ENCODE results near the gene IRF3.
"Not testable (repeated sequence)": the region's sequence is repeated elsewhere in the genome, so short reads cannot be mapped to it uniquely, and the experiment has no call there.

Gene IRF3

DNA sequence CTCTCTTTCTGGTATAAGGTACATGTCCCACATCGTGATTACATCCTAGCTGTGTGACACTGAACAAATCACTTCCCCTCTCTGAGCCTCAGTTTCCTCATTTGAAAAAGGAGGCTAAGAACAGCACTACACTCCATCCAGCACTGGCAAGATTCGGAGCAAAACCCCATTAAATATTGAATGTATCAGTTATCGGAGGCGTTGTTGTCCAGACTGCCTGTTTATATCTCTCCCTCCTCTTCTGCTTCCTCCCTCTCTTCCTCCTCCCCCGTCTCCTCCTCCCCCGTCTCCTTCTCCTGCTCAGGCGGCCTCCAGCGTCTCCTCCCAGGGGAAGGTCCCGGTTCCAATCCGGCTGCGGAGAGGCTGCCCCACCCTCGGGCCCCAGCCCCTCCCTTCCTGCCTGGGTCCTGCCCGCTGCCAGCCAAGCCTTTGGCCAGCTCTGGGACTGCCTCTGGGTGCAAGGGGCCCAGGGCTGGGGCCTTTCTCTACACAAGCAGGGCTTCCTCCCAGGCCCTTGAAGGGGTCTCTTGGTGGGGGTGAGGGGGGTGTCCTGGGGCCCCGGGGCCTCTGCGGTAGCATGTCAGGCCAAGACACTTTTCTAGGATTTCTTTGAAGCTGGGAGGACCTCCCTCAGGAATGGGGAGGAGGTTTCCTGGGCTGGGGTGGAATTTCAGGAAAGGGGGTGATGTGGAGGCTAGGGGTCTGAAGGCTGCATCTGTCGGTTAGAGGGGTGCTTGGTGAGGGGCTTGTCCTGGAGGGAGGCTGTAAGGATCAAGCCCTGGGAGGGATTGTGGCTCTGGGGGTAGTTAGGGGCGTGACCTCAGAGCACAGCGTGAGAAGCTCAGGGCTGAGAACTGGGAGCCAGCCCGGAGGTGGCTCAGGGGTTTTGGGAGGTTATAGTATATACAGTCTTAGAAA is 27.6 kb downstream of the IRF3 start:
- Histone ChIP-seq H3K27ac (ENCODE audit: low read depth, low read length) (peak overlapping the region; percentile 41), H3K9ac (ENCODE audit: low read depth in 1 of 2, low read length in 2 of 2) (peak overlapping the region; percentile 30 to 58)

DNA sequence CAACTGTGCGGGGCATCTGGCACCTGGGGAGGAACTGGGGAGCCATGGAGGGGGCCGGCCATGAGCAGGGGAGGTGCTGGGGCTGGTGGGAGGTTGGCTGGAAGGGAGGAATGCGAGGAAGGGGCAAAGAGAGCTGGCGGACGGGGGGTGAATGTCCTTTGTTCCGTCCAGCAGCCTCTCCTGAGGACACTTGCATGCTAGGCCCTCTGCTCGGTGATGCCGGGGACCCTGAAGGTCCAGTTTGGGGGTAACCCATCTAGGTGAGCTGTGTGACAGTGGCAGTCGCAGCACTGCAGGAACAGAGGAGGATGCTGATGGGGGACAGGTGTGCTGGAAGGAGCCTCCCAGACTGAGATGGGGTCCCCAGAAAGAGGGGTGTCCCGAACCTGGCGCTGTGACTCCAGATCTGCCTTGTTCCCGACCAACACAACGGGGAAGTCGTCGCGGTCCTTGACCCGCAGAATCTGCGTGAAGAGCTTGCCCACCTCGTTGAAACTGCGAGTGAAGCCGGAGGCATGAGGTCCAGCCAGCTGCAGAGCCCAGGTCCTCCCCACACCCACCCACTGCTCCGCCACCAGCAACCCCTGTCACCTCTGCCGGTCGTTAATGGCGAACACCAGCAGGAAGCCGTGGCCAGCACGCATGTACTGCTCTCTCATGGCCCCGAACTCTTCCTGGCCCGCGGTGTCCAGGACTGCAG is 29.3 kb downstream of the IRF3 start:
- H3K36me3 ChIP-seq (ENCODE audit: control insufficient read depth in 1 of 2, insufficient read depth in 2 of 2, low read length in 2 of 2) = no peaks in the 10 kb centered on the region
- no peaks in the 10 kb centered on the region for H3K9me3 ChIP-seq (ENCODE audit: control insufficient read depth in 1 of 2, low read length in 2 of 2)
- no peak overlapping the region for H3K4me3 ChIP-seq (ENCODE audit: low read depth in 1 of 2, low read length in 2 of 2)
- no peak overlapping the region for H3K27ac ChIP-seq (ENCODE audit: low read depth, low read length)
- peaks cover 20 to 22% of the 10 kb centered on the region in 2 donors for H3K4me1 ChIP-seq (ENCODE audit: control insufficient read depth in 1 of 2, insufficient read depth in 2 of 2, low read length in 2 of 2)
- H3K9ac ChIP-seq (ENCODE audit: low read depth in 1 of 2, low read length in 2 of 2) = no peak overlapping the region
- no peaks in the 10 kb centered on the region for H3K27me3 ChIP-seq (ENCODE audit: control insufficient read depth in 1 of 2, insufficient read depth in 2 of 2, low read length in 2 of 2)

More for the DNA sequence above, 27.6 kb downstream of the IRF3 start:
- Histone ChIP-seq H3K9me3 (ENCODE audit: control insufficient read depth in 1 of 2, low read length in 2 of 2) (peaks cover 0 to 2% of the 10 kb centered on the region in 2 donors), H3K36me3 (ENCODE audit: control insufficient read depth in 1 of 2, insufficient read depth in 2 of 2, low read length in 2 of 2) (no peaks in the 10 kb centered on the region), H3K4me3 (ENCODE audit: low read depth in 1 of 2, low read length in 2 of 2) (peak overlapping the region; percentile 40 to 52), H3K27me3 (ENCODE audit: control insufficient read depth in 1 of 2, insufficient read depth in 2 of 2, low read length in 2 of 2) (no peaks in the 10 kb centered on the region), H3K4me1 (ENCODE audit: control insufficient read depth in 1 of 2, insufficient read depth in 2 of 2, low read length in 2 of 2) (peaks cover 25 to 27% of the 10 kb centered on the region in 2 donors)

DNA sequence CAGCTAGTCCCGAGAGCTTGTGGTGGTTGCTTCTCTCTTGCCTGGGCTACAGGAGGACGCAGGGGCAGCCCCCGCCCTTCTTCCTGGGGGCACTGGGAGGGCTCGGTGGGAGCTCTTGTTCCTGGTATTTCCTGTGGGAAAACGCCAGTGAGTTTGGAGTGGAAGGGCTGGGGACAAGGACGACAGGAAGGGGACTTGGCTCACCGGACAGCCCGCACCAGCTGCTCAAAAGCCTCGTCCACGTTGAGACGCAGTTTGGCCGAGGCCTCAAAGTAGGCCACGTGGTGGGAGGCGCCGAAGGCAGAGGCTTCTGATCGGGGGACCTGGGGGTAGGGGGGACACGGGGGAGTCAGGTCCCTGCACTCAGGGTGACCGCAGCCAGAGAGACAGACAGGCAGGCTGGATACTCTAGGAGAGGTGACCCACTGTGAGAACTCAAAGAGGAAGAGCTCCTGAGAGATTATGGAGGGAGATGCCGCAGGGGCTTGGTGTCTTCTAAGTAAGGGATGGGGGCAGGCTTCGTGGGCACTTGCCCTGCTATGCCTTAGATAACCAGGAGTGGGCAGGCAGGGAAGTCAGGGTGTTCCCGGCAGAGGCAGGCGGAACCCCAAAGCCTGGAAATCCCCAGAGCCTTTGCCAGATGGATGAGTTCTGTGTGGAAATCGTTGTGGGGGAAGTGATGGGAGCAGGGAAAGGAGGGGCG is 30.0 kb downstream of the IRF3 start:
- no peak overlapping the region for H3K27ac ChIP-seq (ENCODE audit: low read depth, low read length)
- peaks cover 22 to 27% of the 10 kb centered on the region in 2 donors for H3K4me1 ChIP-seq (ENCODE audit: control insufficient read depth in 1 of 2, insufficient read depth in 2 of 2, low read length in 2 of 2)

DNA sequence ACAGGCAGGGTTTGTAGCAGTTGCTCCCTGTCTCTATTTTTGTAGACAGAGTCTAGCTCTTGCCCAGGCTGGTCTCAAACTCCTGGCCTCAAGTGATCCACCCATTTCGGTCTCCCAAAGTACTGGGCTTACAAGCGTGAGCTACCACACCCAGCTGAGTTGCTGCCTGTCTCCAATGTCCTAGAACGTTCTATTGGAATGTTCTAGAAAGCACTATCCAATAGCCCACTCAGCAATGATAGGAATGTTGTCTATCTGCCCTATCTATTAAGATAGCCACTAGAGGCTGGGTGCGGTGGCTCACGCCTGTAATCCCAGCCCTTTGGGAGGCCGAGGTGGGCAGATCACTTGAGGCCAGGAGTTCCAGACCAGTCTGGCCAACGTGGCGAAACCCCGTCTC is 32.4 kb downstream of the IRF3 start:
- not testable (repeated sequence) for H3K9ac ChIP-seq (ENCODE audit: low read depth in 1 of 2, low read length in 2 of 2); H3K36me3 ChIP-seq (ENCODE audit: control insufficient read depth in 1 of 2, insufficient read depth in 2 of 2, low read length in 2 of 2); H3K4me3 ChIP-seq (ENCODE audit: low read depth in 1 of 2, low read length in 2 of 2); H3K27me3 ChIP-seq (ENCODE audit: control insufficient read depth in 1 of 2, insufficient read depth in 2 of 2, low read length in 2 of 2); H3K9me3 ChIP-seq (ENCODE audit: control insufficient read depth in 1 of 2, low read length in 2 of 2); H3K27ac ChIP-seq (ENCODE audit: low read depth, low read length)
- H3K4me1 ChIP-seq (ENCODE audit: control insufficient read depth in 1 of 2, insufficient read depth in 2 of 2, low read length in 2 of 2) = peaks cover 9 to 14% of the 10 kb centered on the region in 2 donors

More for the DNA sequence above, 30.0 kb downstream of the IRF3 start:
- no peaks in the 10 kb centered on the region for H3K36me3 ChIP-seq (ENCODE audit: control insufficient read depth in 1 of 2, insufficient read depth in 2 of 2, low read length in 2 of 2)
- no peak overlapping the region for H3K9ac ChIP-seq (ENCODE audit: low read depth in 1 of 2, low read length in 2 of 2)
- no peaks in the 10 kb centered on the region for H3K27me3 ChIP-seq (ENCODE audit: control insufficient read depth in 1 of 2, insufficient read depth in 2 of 2, low read length in 2 of 2)
- no peak overlapping the region for H3K4me3 ChIP-seq (ENCODE audit: low read depth in 1 of 2, low read length in 2 of 2)
- H3K9me3 ChIP-seq (ENCODE audit: control insufficient read depth in 1 of 2, low read length in 2 of 2) = no peaks in the 10 kb centered on the region

DNA sequence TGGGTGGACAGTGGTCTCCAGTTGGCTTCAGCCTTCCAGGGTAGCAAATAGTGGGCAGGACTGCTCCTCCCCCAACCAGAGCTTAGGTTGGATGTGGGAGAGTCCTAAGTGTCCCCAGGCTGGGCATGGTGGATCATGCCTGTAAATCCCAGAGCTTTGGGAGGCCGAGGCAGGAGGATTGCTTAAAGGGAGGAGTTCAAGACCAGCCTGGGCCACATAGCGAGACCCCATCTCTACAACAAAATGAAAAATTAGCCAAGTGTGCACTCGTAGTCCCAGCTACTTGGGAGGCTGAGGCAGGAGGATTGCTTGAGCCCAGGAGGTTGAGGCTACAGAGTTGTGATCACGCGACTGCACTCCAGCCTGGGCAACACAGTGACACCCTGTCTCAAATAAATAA is 33.1 kb downstream of the IRF3 start:
- peaks cover 6 to 9% of the 10 kb centered on the region in 2 donors for H3K4me1 ChIP-seq (ENCODE audit: control insufficient read depth in 1 of 2, insufficient read depth in 2 of 2, low read length in 2 of 2)
- no peaks in the 10 kb centered on the region for H3K27me3 ChIP-seq (ENCODE audit: control insufficient read depth in 1 of 2, insufficient read depth in 2 of 2, low read length in 2 of 2)
- no peak overlapping the region for H3K4me3 ChIP-seq (ENCODE audit: low read depth in 1 of 2, low read length in 2 of 2)
- no peak overlapping the region for H3K27ac ChIP-seq (ENCODE audit: low read depth, low read length)
- H3K36me3 ChIP-seq (ENCODE audit: control insufficient read depth in 1 of 2, insufficient read depth in 2 of 2, low read length in 2 of 2) = no peaks in the 10 kb centered on the region
- H3K9me3 ChIP-seq (ENCODE audit: control insufficient read depth in 1 of 2, low read length in 2 of 2) = no peaks in the 10 kb centered on the region
- H3K9ac ChIP-seq (ENCODE audit: low read depth in 1 of 2, low read length in 2 of 2) = no peak overlapping the region

DNA sequence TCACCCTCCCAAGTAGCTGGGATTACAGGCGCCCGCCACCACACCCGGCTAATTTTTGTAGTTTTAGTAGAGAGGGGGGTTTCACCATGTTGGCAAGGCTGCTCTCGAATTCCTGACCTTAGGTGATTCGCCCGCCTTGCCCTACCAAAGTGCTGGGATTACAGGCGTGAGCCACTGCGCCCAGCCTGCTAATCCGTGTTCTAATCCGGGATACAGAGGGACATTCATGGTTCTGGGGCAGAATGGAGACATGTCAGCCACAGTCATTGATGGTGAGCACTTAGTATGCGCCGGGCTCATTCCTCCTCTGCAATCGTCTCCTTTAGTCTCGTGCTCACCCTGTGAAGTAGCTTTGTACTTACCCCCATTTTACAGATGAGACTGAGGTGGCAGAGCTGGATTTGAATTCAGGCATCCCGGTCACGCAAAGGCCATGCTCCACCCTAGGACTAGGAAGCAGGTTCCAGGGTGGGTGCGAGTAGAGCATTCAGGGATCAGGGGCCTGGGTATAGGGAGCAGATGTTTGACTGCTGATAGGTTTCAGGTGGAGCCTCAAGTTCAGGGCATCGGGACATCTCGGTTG is 34.0 kb downstream of the IRF3 start:
- H3K9ac ChIP-seq (ENCODE audit: low read depth in 1 of 2, low read length in 2 of 2) = no peak overlapping the region
- no peaks in the 10 kb centered on the region for H3K9me3 ChIP-seq (ENCODE audit: control insufficient read depth in 1 of 2, low read length in 2 of 2)
- no peak overlapping the region for H3K4me3 ChIP-seq (ENCODE audit: low read depth in 1 of 2, low read length in 2 of 2)
- H3K27ac ChIP-seq (ENCODE audit: low read depth, low read length) = no peak overlapping the region
- H3K27me3 ChIP-seq (ENCODE audit: control insufficient read depth in 1 of 2, insufficient read depth in 2 of 2, low read length in 2 of 2) = no peaks in the 10 kb centered on the region
- H3K36me3 ChIP-seq (ENCODE audit: control insufficient read depth in 1 of 2, insufficient read depth in 2 of 2, low read length in 2 of 2) = no peaks in the 10 kb centered on the region
- peaks cover 6 to 9% of the 10 kb centered on the region in 2 donors for H3K4me1 ChIP-seq (ENCODE audit: control insufficient read depth in 1 of 2, insufficient read depth in 2 of 2, low read length in 2 of 2)

DNA sequence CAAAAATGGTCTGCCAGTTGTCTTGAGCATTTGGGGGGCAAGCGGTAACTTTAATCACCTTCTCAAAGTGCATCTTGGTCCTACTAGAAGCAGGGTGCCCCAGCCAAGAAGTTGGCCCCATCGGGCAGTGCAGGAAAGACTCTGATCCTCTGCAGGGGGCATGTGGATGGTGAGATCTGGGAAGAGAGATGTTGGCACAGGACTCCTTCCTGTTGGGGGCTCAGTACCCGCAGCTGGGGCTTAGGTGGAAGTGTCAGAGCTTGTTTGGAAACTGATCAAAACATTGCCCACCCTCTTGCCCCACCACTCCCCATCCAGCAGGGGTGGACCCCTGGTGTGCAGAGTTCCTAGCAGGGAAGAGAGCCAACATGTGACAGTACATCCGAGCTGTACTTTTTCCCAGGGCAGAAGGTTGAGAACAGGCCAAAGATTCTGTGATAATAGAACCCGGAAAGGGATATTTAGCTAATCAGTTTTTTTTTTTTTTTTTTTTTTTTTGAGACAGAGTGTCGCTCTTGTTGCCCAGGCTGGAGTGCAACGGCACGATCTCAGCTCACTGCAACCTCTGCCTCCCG is 34.6 kb downstream of the IRF3 start:
- H3K27ac ChIP-seq (ENCODE audit: low read depth, low read length) = no peak overlapping the region

DNA sequence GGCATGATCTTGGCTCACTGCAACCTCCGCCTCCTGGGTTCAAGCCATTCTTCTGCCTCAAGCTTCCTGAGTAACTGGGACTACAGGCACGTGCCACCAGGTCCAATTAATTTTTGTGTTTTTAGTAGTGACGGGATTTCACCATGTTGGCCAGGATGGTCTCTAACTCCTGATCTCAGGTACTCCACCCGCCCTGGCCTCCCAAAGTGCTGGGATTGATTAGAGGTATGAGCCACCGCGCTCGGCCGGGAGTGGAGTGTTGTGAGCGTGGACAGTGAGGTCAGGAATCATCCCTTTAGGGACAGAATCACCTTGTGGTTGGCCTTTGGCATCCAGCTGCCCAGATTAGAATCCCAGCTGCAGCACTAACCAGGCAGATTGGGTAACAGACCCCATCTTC is 36.0 kb downstream of the IRF3 start:
- Histone ChIP-seq H3K4me3 (ENCODE audit: low read depth in 1 of 2, low read length in 2 of 2) (no peak overlapping the region), H3K36me3 (ENCODE audit: control insufficient read depth in 1 of 2, insufficient read depth in 2 of 2, low read length in 2 of 2) (peaks cover 0 to 8% of the 10 kb centered on the region in 2 donors), H3K9ac (ENCODE audit: low read depth in 1 of 2, low read length in 2 of 2) (no peak overlapping the region), H3K27ac (ENCODE audit: low read depth, low read length) (no peak overlapping the region), H3K4me1 (ENCODE audit: control insufficient read depth in 1 of 2, insufficient read depth in 2 of 2, low read length in 2 of 2) (peaks cover 6 to 9% of the 10 kb centered on the region in 2 donors), H3K9me3 (ENCODE audit: control insufficient read depth in 1 of 2, low read length in 2 of 2) (no peaks in the 10 kb centered on the region), H3K27me3 (ENCODE audit: control insufficient read depth in 1 of 2, insufficient read depth in 2 of 2, low read length in 2 of 2) (no peaks in the 10 kb centered on the region)

More for the DNA sequence above, 34.6 kb downstream of the IRF3 start:
- H3K4me1 ChIP-seq (ENCODE audit: control insufficient read depth in 1 of 2, insufficient read depth in 2 of 2, low read length in 2 of 2) = peaks cover 6 to 9% of the 10 kb centered on the region in 2 donors
- no peaks in the 10 kb centered on the region for H3K9me3 ChIP-seq (ENCODE audit: control insufficient read depth in 1 of 2, low read length in 2 of 2)
- H3K9ac ChIP-seq (ENCODE audit: low read depth in 1 of 2, low read length in 2 of 2) = no peak overlapping the region
- no peaks in the 10 kb centered on the region for H3K27me3 ChIP-seq (ENCODE audit: control insufficient read depth in 1 of 2, insufficient read depth in 2 of 2, low read length in 2 of 2)
- no peaks in the 10 kb centered on the region for H3K36me3 ChIP-seq (ENCODE audit: control insufficient read depth in 1 of 2, insufficient read depth in 2 of 2, low read length in 2 of 2)
- H3K4me3 ChIP-seq (ENCODE audit: low read depth in 1 of 2, low read length in 2 of 2) = no peak overlapping the region

DNA sequence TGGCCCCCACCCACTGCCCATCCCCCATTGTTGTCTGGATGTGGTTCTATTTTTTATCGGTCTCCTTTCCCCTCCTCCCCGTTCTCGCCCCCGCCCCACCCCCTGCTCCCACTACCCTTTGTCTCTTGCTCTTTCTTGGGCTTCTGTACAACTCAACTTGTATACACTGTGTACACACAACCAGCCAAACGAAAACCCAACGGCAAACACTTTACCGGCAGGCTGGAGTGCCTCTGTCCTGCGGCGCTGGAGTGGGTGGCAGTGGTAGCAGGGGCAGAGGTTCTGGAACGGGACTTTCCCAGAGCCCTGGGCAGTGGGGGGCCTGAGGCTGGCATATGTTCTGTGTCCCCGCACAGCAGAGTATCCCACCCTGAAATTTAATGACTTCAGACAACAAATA is 39.4 kb downstream of the IRF3 start:
- H3K4me1 ChIP-seq (ENCODE audit: control insufficient read depth in 1 of 2, insufficient read depth in 2 of 2, low read length in 2 of 2) = peaks cover 4 to 6% of the 10 kb centered on the region in 2 donors
- H3K9me3 ChIP-seq (ENCODE audit: control insufficient read depth in 1 of 2, low read length in 2 of 2) = no peaks in the 10 kb centered on the region
- no peak overlapping the region for H3K27ac ChIP-seq (ENCODE audit: low read depth, low read length)
- H3K9ac ChIP-seq (ENCODE audit: low read depth in 1 of 2, low read length in 2 of 2) = no peak overlapping the region
- H3K27me3 ChIP-seq (ENCODE audit: control insufficient read depth in 1 of 2, insufficient read depth in 2 of 2, low read length in 2 of 2) = no peaks in the 10 kb centered on the region
- peaks cover 4 to 23% of the 10 kb centered on the region in 2 donors for H3K36me3 ChIP-seq (ENCODE audit: control insufficient read depth in 1 of 2, insufficient read depth in 2 of 2, low read length in 2 of 2)
- H3K4me3 ChIP-seq (ENCODE audit: low read depth in 1 of 2, low read length in 2 of 2) = no peak overlapping the region

Data from duodenal mucosa (tissue), 2 donors.